ENCODE data around the gene ZFHX3. TPM values are rescaled to one million over a fixed set of nuclear protein-coding genes. Genes with fewer than 3 reads are reported as not detected.

Gene ZFHX3
- total and polyA plus RNA-seq, 2 of the 8 experiments (the other 6 are each of a cell fraction or from before 2014, with no cell fraction given), result 0.08 to 0.99 TPM

- peak overlapping the region; percentile 65; the same call in 1 of the 2 replicates for H2BK12ac ChIP-seq (ENCODE audit: low read depth, low read length)
- no peak overlapping the region for H3K9ac ChIP-seq (replicated peaks in 1 of 4; ENCODE audit: extremely low read depth in 1 of 4, low read depth in 3 of 4, low read length in 3 of 4)
- no peaks in the 10 kb centered on the region for H3K79me1 ChIP-seq (ENCODE audit: low read depth, low read length)
- H3K56ac ChIP-seq (replicated peaks; ENCODE audit: insufficient read length, low read depth, low read length), result no peak overlapping the region
- H3K4me2 ChIP-seq (ENCODE audit: insufficient read depth in 1 of 2, low read depth in 2 of 2, low read length in 2 of 2), result peak overlapping the region; percentile 73 to 95
- no peak overlapping the region for H2AFZ ChIP-seq (ENCODE audit: low read length)
- POLR2A ChIA-PET (ENCODE audit: partially characterized antibody), result interaction anchor here (1.1 kb wide), 1 partner anchor 8 kb away, joined by 3 read pairs; no protein-coding TSS in a partner anchor
- H3K18ac ChIP-seq (ENCODE audit: extremely low read depth, low read length), result 0 out of 2 replicates have a peak overlapping the region, but pooled peaks have one; percentile 56
- no peak overlapping the region for H2BK20ac ChIP-seq (ENCODE audit: low read length)
- peaks cover 14% of the 10 kb centered on the region; the same call in 1 of the 2 replicates for H3K23me2 ChIP-seq (ENCODE audit: low read depth, low read length)
- no peak overlapping the region for H2AK5ac ChIP-seq (ENCODE audit: low read depth, low read length)
- H4K20me1 ChIP-seq (replicated peaks in 1 of 2; ENCODE audit: control insufficient read depth in 1 of 2, insufficient read depth in 2 of 2, low read length in 2 of 2), result peaks cover 21 to 25% of the 10 kb centered on the region in 2 experiments
- no peaks in the 10 kb centered on the region for H3K36me3 ChIP-seq (ENCODE audit: control insufficient read depth in 2 of 4, insufficient read depth in 4 of 4, low read length in 3 of 4)
- H3K4ac ChIP-seq (replicated peaks; ENCODE audit: insufficient read length, low read depth, low read length), result no peak overlapping the region
- no peak overlapping the region for H3K14ac ChIP-seq (ENCODE audit: insufficient read length)
- DNase-seq (ENCODE audit: low read depth in 1 of 2, low spot score in 2 of 2) (no peak), FAIRE-seq (no peak)
- H3K4me1 ChIP-seq (replicated peaks in 1 of 4; ENCODE audit: control insufficient read depth in 3 of 4, insufficient read depth in 4 of 4, low read length in 3 of 4), result peaks cover 16 to 39% (median 28%) of the 10 kb centered on the region in 4 experiments
- peaks cover 62 to 98% (median 94%) of the 10 kb centered on the region in 4 experiments for H3K27me3 ChIP-seq (replicated peaks in 1 of 4; ENCODE audit: control insufficient read depth in 3 of 4, extremely low read depth in 1 of 4, insufficient read depth in 3 of 4, low read length in 3 of 4)
- H3K9me3 ChIP-seq (ENCODE audit: insufficient read depth in 2 of 2, low read depth in 1 of 2, low read length in 1 of 2), result no peaks in the 10 kb centered on the region
- no peak overlapping the region for H4K5ac ChIP-seq (ENCODE audit: insufficient read length, low read depth, low read length)
- 1% methylated on average over 32 of the region's 57 CpGs; no CpG with 5 or more reads in 1 of the 2 experiments for WGBS, 2 experiments (ENCODE audit: extremely low coverage in 1 of 2, insufficient coverage in 1 of 2, insufficient read length in 1 of 2, insufficient replicate concordance in 2 of 2, low coverage in 1 of 2, low lambda C conversion rate in 2 of 2, missing lambda C conversion rate in 1 of 2)
- H2BK15ac ChIP-seq (ENCODE audit: low read length), result peak overlapping the region; percentile 81; the same call in 1 of the 2 replicates
- H2BK120ac ChIP-seq (replicated peaks; ENCODE audit: low read depth, low read length), result no peak overlapping the region
- no peak overlapping the region for H4K91ac ChIP-seq (replicated peaks; ENCODE audit: insufficient read length, low read length)
- no peak overlapping the region for H3K23ac ChIP-seq (ENCODE audit: insufficient read length)
- H3K79me2 ChIP-seq (ENCODE audit: control insufficient read depth in 1 of 2, insufficient read depth in 2 of 2, low read length in 2 of 2), result no peaks in the 10 kb centered on the region
- CTCF ChIA-PET (ENCODE audit: partially characterized antibody), result interaction anchor here (1.0 to 5.7 kb wide), 5 partner anchors 9 to 647 kb away, joined by 3 to 24 read pairs (median 10); no protein-coding TSS in a partner anchor
- H3K4me3 ChIP-seq (ENCODE audit: extremely low read depth in 1 of 4, insufficient read depth in 2 of 4, low read depth in 3 of 4, low read length in 4 of 4), result peak overlapping the region; percentile 33 to 66 (median 40); a peak in 7 of 8 replicates
- no peak overlapping the region for H4K8ac ChIP-seq (ENCODE audit: extremely low read depth, insufficient read depth, low read length)
- H2BK5ac ChIP-seq (ENCODE audit: low read depth, low read length), result no peak overlapping the region
- H3K27ac ChIP-seq (ENCODE audit: low read depth, low read length), result no peak overlapping the region
- TF ChIP-seq CBX8 (IDR thresholded peaks at IDR 0.05; ENCODE audit: borderline replicate concordance, low read depth, low read length), result no peak
- TF ChIP-seq BRCA1 (IDR thresholded peaks at IDR 0.05; ENCODE audit: low read depth, low read length), result no peak
- no peak for TF ChIP-seq KDM4A (IDR thresholded peaks at IDR 0.05; ENCODE audit: low read depth, low read length, severe bottlenecking)
- no peak for TF ChIP-seq FOSL1 (IDR thresholded peaks at IDR 0.05; ENCODE audit: insufficient read depth, low read depth, low read length)
- TF ChIP-seq SUZ12 (IDR thresholded peaks at IDR 0.05; ENCODE audit: low read length), result no peak
- no peak for TF ChIP-seq TAF7 (optimal IDR thresholded peaks at IDR 0.05; ENCODE audit: borderline replicate concordance, low read depth, low read length)
- no peak for TF ChIP-seq SRF (IDR thresholded peaks at IDR 0.05; ENCODE audit: low read depth, low read length)
- no peak for TF ChIP-seq SIN3A (conservative IDR thresholded peaks at IDR 0.05 in 1 of 2, IDR thresholded peaks at IDR 0.05 in 1 of 2; ENCODE audit: low read depth in 1 of 2, low read length in 2 of 2)
- peak; percentile 52; the same call in 1 of the 2 replicates for TF ChIP-seq SP1 (IDR thresholded peaks at IDR 0.05; ENCODE audit: low read depth, low read length)
- TF ChIP-seq GTF2F1 (IDR thresholded peaks at IDR 0.05; ENCODE audit: borderline replicate concordance, low read depth, low read length), result no peak
- no peak for TF ChIP-seq TEAD4 (IDR thresholded peaks at IDR 0.05; ENCODE audit: low read depth, low read length)
- TF ChIP-seq TCF12 (IDR thresholded peaks at IDR 0.05; ENCODE audit: low read depth, low read length), result 0 out of 2 replicates have a peak, but pooled peaks have one; percentile 9
Measured at GRCh38 chr16:73048292-73049080, 558 bp upstream of the ZFHX3 start.
